ENCODE data around the gene PRPS1. TPM values are rescaled to one million over a fixed set of nuclear protein-coding genes. Genes with fewer than 3 reads are reported as not detected.

PRPS1 gene
- total RNA-seq, 1 experiment from 2014 or later: 90.5 TPM

DNA sequence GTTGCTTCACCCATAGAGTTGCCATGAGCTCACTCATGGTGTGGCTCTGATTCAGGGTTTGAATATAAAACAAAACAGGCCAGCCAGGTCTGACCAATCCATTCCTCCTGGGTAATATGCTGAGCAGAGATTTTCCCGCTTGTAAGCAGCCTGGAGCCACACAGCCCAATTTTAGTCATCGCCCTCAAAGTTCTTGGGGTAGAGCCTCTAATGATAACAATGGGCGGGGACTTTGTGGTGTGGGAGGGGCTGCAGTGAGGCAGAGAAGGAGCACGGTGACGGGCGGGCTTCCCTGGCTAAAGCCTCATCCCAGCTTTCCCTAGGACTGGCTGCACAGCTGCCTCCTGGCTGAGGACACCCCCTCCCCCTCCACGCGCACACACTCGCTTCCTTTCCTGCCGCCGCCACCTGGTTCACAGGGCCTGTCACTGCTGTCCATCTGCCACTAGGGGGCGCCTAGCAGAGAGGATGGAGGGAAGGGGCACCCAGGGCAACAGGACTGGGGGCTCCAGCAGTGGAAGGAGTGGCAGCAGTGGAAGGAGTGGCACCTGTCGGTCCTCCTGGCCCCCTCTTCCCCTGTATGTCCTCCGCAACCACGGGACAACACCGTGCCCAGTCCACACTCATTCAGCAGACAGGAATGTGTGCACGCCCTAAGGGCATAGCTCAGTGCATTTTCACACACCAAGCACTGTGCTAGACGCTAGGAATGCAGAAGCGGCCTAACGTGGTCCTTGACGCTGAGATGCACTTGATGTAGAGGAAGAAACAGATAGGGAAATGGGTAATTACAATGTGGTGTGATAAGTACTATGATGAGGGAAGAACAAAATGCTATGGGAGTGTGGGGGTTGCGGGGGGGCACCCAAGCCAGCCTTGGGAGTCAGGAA lies 26.8 kb downstream of the PRPS1 start:
- Mint-ChIP-seq H3K4me3 (peak overlapping the region; percentile 39 to 53; a peak in 4 of 5 replicates), H3K4me1 (peaks cover 6 to 13% of the 10 kb centered on the region in 2 experiments), H3K27me3 (ENCODE audit: low read depth) (no peaks in the 10 kb centered on the region; the same call in 1 of the 2 replicates), H3K36me3 (ENCODE audit: insufficient read depth in 1 of 3, low read depth in 3 of 3) (peaks cover 12 to 21% (median 16%) of the 10 kb centered on the region in 3 experiments; a peak in 6 of 7 replicates), H3K27ac (peak overlapping the region; percentile 70 to 98 (median 75); a peak in 6 of 7 replicates), H3K9me3 (peaks cover 0 to 45% of the 10 kb centered on the region in 2 experiments; a peak in 2 of 5 replicates)
- no peaks in the 10 kb centered on the region for H3K9me3 ChIP-seq (ENCODE audit: control insufficient read depth, low read depth, low read length)
- no peaks in the 10 kb centered on the region for H3K79me1 ChIP-seq (ENCODE audit: insufficient read depth, low read depth, low read length, poor library complexity, severe bottlenecking)
- no peaks in the 10 kb centered on the region for H3K4me1 ChIP-seq (ENCODE audit: insufficient read depth, low read length)
- no peak overlapping the region for H2BK12ac ChIP-seq (ENCODE audit: insufficient read length, low read depth, low read length)
- no peak overlapping the region for H3K56ac ChIP-seq (ENCODE audit: insufficient read length, low read depth, low read length)
- H2BK120ac ChIP-seq (ENCODE audit: low read depth, low read length, poor library complexity, severe bottlenecking): no peak overlapping the region
- peak; percentile 97 for DNase-seq
- no CpG with 5 or more reads among the region's 22 CpGs for WGBS (ENCODE audit: extremely low coverage, insufficient read length, low lambda C conversion rate)
- TF ChIP-seq CTCF (conservative IDR thresholded peaks at IDR 0.05): peak; percentile 79
- H3K4ac ChIP-seq (ENCODE audit: low read depth, low read length): no peak overlapping the region
- H3K79me2 ChIP-seq (ENCODE audit: insufficient read depth, low read length): no peaks in the 10 kb centered on the region
- H3K27me3 ChIP-seq (ENCODE audit: insufficient read depth, low read length): no peaks in the 10 kb centered on the region
- H2BK15ac ChIP-seq (ENCODE audit: low read depth, low read length): no peak overlapping the region
- no peak overlapping the region for H4K91ac ChIP-seq (ENCODE audit: insufficient read length, low read depth, low read length)
- no peaks in the 10 kb centered on the region for H3K23me2 ChIP-seq (ENCODE audit: insufficient read length, low read depth, low read length, poor library complexity, severe bottlenecking)
- H3K23ac ChIP-seq (ENCODE audit: insufficient read length, low read depth, low read length): no peak overlapping the region
- no peak overlapping the region for H4K5ac ChIP-seq (ENCODE audit: insufficient read length, low read depth, low read length)
- H2AK5ac ChIP-seq (ENCODE audit: insufficient read length, low read length): no peak overlapping the region
- no peak overlapping the region for H4K8ac ChIP-seq (replicated peaks; ENCODE audit: insufficient read length, low read depth, low read length)
- no peak overlapping the region for H3K9ac ChIP-seq (ENCODE audit: extremely low read depth, insufficient read length, low read length)
- no peak overlapping the region for H3K27ac ChIP-seq (ENCODE audit: insufficient read length, low read depth, low read length)
- H3K4me2 ChIP-seq (ENCODE audit: insufficient read depth, insufficient read length, low read length): peak overlapping the region; percentile 33
- H3K14ac ChIP-seq (ENCODE audit: insufficient read depth, low read length): no peak overlapping the region
- H2BK5ac ChIP-seq (ENCODE audit: insufficient read length, low read length): no peak overlapping the region
- H3T11ph ChIP-seq (ENCODE audit: low read length): no peak overlapping the region
- no peak overlapping the region for H2AFZ ChIP-seq (ENCODE audit: low read length)
- no peak overlapping the region for H3K18ac ChIP-seq (ENCODE audit: insufficient read length, low read depth, low read length)
- no peak overlapping the region for H2BK20ac ChIP-seq (ENCODE audit: low read depth, low read length, poor library complexity, severe bottlenecking)
- H4K20me1 ChIP-seq (ENCODE audit: control insufficient read depth, insufficient read depth, insufficient read length): no peaks in the 10 kb centered on the region

Data from H9 (cell line).